Activated naive CD4-positive, alpha-beta T cell treated with anti-CD3 and anti-CD28 coated beads, Interleukin-2, amount 10 ng/mL, durations not matched to agents 7 days and 5 days (primary cell): ENCODE results near the gene SLIRP.
A peak's percentile ranks its signal among the peaks of the same experiment; 100 is the strongest.

ENCODE experiments used
- CTCF ChIA-PET: fragments of 350-600 bp; sonication (Branson Sonifier 250); formaldehyde crosslinking; loops from one replicate; lab custom pipeline; 2021; ENCODE audit warnings: antibody characterized with exemption; lab: Charles Lee
- DNase-seq: peaks from one replicate; pipeline ENCODE4 v3.0.0-alpha.2; 2020
- H3K27ac Mint-ChIP-seq: one replicate; pipeline ENCODE4 v1.8.0; 2021; ENCODE audit warnings: mild to moderate bottlenecking, moderate library complexity, mixed read lengths
- H3K27me3 Mint-ChIP-seq: one replicate; pipeline ENCODE4 v1.8.0; 2021; ENCODE audit warnings: mild to moderate bottlenecking, mixed read lengths
- H3K36me3 Mint-ChIP-seq: one replicate; pipeline ENCODE4 v1.8.0; 2021; ENCODE audit warnings: mixed read lengths
- H3K4me1 Mint-ChIP-seq: one replicate; pipeline ENCODE4 v1.8.0; 2021; ENCODE audit warnings: mixed read lengths
- H3K4me3 Mint-ChIP-seq: one replicate; pipeline ENCODE4 v1.8.0; 2021; ENCODE audit warnings: mild to moderate bottlenecking, moderate library complexity, mixed read lengths
- H3K9me3 Mint-ChIP-seq: one replicate; pipeline ENCODE4 v1.8.0; 2021; ENCODE audit warnings: mixed read lengths

SLIRP gene

GRCh38 chr14:77761205-77761931, 53.5 kb downstream of the SLIRP start:
- CTCF ChIA-PET, result interaction anchor here (0.6 to 2.0 kb wide), 3 partner anchors 39 to 303 kb away, joined by 3 to 5 read pairs (median 5); partner anchors contain the start of gene ADCK1
- Mint-ChIP-seq H3K4me1 (peaks cover 37% of the 10 kb centered on the region), H3K27ac (peak overlapping the region; percentile 96), H3K4me3 (peak overlapping the region; percentile 95), H3K36me3 (peaks cover 18% of the 10 kb centered on the region), H3K27me3 (peaks cover 4% of the 10 kb centered on the region), H3K9me3 (no peaks in the 10 kb centered on the region)
- no peak for DNase-seq

GRCh38 chr14:77763316-77763715, 55.4 kb downstream of the SLIRP start:
- Mint-ChIP-seq H3K27me3 (peaks cover 4% of the 10 kb centered on the region), H3K27ac (no peak overlapping the region), H3K36me3 (peaks cover 12% of the 10 kb centered on the region), H3K9me3 (no peaks in the 10 kb centered on the region), H3K4me1 (peaks cover 30% of the 10 kb centered on the region), H3K4me3 (no peak overlapping the region)
- DNase-seq, result no peak
- CTCF ChIA-PET, result interaction anchor here (0.8 kb wide), 1 partner anchor 9 kb away, joined by 3 read pairs; no protein-coding TSS in a partner anchor

- peaks cover 24% of the 10 kb centered on the region for H3K4me1 Mint-ChIP-seq
Observed at GRCh38 chr14:77763978-77764377, 56.1 kb downstream of the SLIRP start.

More at GRCh38 chr14:77763978-77764377, 56.1 kb downstream of the SLIRP start:
- peaks cover 5% of the 10 kb centered on the region for H3K36me3 Mint-ChIP-seq
- peaks cover 4% of the 10 kb centered on the region for H3K27me3 Mint-ChIP-seq
- CTCF ChIA-PET, result interaction anchor here (0.8 kb wide), 1 partner anchor 8 kb away, joined by 3 read pairs; no protein-coding TSS in a partner anchor
- no peak for DNase-seq
- no peak overlapping the region for H3K27ac Mint-ChIP-seq
- H3K9me3 Mint-ChIP-seq, result no peaks in the 10 kb centered on the region
- H3K4me3 Mint-ChIP-seq, result no peak overlapping the region
